HG03442 (cell line): ENCODE data around the gene ARHGAP33.

Experiments
- ATAC-seq: cut with Tn5 transposase; IDR thresholded peaks from one replicate; pipeline ENCODE4 v1.9.1; 2021; ENCODE audit warnings: mild to moderate bottlenecking, moderate library complexity; ENCODE audit not compliant: unreplicated experiment

ARHGAP33 gene, protein sequence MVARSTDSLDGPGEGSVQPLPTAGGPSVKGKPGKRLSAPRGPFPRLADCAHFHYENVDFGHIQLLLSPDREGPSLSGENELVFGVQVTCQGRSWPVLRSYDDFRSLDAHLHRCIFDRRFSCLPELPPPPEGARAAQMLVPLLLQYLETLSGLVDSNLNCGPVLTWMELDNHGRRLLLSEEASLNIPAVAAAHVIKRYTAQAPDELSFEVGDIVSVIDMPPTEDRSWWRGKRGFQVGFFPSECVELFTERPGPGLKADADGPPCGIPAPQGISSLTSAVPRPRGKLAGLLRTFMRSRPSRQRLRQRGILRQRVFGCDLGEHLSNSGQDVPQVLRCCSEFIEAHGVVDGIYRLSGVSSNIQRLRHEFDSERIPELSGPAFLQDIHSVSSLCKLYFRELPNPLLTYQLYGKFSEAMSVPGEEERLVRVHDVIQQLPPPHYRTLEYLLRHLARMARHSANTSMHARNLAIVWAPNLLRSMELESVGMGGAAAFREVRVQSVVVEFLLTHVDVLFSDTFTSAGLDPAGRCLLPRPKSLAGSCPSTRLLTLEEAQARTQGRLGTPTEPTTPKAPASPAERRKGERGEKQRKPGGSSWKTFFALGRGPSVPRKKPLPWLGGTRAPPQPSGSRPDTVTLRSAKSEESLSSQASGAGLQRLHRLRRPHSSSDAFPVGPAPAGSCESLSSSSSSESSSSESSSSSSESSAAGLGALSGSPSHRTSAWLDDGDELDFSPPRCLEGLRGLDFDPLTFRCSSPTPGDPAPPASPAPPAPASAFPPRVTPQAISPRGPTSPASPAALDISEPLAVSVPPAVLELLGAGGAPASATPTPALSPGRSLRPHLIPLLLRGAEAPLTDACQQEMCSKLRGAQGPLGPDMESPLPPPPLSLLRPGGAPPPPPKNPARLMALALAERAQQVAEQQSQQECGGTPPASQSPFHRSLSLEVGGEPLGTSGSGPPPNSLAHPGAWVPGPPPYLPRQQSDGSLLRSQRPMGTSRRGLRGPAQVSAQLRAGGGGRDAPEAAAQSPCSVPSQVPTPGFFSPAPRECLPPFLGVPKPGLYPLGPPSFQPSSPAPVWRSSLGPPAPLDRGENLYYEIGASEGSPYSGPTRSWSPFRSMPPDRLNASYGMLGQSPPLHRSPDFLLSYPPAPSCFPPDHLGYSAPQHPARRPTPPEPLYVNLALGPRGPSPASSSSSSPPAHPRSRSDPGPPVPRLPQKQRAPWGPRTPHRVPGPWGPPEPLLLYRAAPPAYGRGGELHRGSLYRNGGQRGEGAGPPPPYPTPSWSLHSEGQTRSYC

DNA sequence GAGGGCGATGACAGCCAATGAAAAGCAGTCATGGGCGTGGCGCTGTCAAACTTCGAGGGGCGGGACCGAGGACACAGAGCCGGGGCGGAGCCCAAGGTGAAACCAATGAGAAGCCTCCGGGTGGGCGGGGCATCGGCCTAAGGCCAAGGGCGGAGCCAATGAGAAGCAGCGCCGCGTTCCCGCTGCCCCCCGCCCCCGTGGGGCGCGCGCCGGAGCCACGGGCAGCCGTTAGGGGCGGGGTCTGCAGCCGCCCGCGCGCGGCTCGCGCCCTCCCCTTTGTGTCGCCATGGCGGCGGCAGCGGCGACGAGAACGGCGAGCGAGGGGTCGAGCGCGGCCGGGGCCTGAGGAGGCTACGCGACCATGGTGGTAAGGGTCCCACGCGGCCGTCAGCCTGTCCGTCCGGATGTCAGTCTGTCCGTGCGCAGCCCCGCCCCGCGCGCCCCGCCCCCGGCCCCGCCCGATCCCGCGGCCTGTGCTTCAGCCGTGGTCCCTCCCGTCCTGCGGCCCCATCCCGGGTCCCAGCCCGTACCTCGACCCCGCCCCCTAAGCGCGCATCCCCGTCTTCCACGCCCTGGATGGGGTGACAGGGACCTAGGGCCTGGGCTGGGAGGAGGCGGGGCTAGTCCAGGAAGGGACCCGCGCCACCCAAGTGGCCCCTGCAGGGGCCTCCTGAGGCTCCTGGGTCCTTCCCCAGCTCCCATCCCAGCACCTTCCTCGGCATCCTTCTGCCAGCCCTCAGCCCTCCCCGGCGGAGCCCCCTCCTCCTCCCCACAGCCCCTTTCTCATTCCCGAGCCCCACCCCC lies at the start of gene ARHGAP33:
Gene ARHGAP33 (plus strand): TSS at position 267 of the 804 bp plus-strand sequence. CDS start 95 bp downstream, at position 362.
- ATAC-seq, result peak; percentile 89

- no peak for ATAC-seq
Observed at GRCh38 chr19:35727053-35727955, 48.1 kb upstream of the ARHGAP33 start.

GRCh38 chr19:35727956-35728706 lies 47.2 kb upstream of the ARHGAP33 start:
- no peak for ATAC-seq

DNA sequence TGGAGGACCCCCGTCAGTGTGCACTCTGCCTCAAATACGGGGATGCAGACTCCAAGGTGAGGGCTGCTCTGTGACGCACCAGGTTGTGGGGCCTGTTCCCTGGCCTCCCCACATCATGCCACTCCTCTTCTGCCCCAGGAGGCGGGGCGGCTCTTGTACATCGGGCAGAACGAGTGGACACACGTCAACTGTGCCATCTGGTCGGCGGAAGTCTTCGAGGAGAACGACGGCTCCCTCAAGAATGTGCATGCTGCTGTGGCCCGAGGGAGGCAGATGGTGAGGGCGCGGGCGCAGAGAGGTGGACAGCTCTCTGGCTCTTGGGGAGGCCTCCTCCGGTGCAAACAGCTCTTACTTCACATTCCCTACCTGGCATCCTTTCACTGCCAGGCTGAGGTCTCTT lies 46.3 kb upstream of the ARHGAP33 start:
- ATAC-seq, result no peak

DNA sequence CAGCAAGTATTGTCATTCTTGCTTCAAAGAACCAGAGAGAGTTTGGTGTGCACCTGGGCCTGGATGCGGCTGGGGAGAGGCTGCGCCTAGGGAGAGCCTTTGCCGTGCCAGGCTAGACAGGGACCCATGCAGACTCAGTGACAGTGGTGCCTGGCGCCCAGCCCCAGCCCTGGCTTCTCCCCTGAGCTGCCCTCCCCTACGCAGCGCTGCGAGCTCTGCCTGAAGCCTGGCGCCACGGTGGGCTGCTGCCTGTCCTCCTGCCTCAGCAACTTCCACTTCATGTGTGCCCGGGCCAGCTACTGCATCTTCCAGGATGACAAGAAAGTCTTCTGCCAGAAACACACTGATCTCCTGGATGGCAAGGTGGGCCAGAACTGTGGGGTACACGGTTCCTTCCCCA lies 45.6 kb upstream of the ARHGAP33 start:
- ATAC-seq, result no peak

DNA sequence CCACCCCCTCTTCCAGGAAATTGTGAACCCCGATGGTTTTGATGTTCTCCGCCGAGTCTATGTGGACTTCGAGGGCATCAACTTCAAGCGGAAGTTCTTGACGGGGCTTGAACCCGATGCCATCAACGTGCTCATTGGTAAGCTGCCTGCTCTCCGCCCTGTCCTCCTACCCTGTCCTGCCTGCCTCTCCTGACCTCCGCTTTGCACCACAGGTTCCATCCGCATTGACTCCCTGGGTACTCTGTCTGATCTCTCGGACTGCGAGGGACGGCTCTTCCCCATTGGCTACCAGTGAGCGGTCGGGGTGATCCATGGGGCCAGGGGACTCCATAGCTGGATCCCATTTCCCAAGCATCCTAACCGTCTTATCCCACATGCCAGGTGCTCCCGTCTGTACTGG lies 45.0 kb upstream of the ARHGAP33 start:
- ATAC-seq, result no peak

DNA sequence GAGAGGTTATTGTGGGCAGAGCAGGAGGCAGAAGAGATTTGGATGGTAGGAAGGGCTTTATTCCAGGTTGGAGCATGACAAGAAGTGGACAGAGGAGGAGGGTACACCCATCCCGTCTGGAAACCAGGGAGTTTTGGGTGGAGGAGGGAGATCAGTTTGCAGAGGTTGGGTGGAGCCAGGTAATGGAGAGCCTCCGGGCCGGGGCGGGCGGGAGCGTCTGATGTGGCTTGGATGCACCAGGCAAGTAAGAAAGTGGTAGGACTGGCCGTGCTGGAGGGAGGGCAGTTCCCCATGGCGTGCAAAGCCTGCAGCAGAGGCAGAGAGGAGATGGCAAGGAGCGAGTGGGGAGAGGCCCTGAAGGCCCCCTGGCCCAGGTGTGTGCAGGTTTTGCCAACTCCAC lies 44.0 kb upstream of the ARHGAP33 start:
- no peak for ATAC-seq

GRCh38 chr19:35731779-35732405 lies 43.5 kb upstream of the ARHGAP33 start:
- ATAC-seq, result no peak

DNA sequence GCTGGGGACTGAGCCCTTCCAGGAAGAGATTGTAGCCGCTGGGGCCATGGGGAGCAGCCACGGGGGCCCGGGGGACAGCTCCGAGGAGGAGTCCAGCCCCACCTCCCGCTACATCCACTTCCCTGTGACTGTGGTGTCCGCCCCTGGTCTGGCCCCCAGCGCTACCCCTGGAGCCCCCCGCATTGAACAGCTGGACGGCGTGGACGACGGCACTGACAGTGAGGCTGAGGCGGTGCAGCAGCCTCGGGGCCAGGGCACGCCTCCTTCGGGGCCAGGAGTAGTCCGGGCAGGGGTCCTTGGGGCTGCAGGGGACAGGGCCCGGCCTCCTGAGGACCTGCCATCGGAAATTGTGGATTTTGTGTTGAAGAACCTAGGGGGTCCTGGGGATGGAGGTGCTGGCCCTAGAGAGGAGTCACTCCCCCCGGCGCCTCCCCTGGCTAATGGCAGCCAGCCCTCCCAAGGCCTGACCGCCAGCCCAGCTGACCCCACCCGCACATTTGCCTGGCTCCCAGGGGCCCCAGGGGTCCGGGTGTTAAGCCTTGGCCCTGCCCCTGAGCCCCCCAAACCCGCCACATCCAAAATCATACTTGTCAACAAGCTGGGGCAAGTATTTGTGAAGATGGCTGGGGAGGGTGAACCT lies 42.7 kb upstream of the ARHGAP33 start:
- ATAC-seq, result no peak

DNA sequence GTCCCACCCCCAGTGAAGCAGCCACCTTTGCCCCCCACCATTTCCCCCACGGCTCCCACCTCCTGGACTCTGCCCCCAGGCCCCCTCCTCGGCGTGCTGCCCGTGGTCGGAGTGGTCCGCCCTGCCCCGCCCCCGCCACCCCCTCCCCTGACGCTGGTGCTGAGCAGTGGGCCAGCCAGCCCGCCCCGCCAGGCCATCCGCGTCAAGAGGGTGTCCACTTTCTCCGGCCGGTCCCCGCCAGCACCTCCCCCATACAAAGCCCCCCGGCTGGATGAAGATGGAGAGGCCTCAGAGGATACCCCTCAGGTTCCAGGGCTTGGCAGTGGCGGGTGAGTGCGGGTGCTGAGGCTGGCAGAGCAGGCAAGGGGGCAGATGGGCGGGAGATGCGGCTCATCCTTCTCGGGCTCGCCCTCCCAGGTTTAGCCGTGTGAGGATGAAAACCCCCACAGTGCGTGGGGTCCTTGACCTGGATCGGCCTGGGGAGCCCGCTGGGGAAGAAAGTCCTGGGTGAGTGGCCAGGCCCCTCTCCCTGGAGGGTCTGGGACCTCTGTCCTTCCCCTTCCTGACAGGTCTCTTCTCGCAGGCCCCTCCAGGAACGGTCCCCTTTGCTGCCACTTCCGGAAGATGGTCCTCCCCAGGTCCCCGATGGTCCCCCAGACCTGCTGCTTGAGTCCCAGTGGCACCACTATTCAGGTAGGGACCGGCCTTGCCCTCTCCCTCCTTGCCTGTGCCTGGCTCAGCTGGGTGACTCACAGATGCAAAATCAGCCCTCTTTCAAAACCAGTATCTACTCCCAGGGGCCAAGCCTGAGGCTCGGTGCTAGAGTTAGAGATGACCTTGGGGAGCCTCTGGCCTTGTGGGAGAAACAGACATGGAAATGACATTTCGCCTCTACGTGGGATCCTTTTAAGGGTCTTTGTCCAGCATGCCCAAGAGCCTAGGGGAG lies 41.9 kb upstream of the ARHGAP33 start:
- ATAC-seq, result no peak

DNA sequence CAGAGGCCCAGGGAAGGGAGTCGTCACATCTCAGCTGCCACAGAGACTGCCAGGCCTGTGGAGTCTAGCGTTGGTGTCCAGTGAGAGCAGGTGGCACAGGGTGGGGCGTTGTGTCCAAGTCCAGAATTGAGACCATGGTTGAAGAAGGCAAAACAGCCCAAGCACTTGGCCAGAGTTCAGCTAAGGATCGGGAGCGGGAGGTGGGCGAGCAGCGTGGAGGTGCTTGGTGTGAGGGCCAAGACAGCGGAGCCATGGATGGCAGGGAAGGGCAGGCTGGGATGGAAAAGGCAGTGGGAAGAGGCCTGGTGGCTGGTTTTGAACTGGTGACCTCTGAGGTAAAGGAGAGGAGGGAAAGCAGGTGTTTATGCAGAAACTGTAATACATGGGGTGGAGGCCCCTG lies 41.1 kb upstream of the ARHGAP33 start:
- ATAC-seq, result no peak

DNA sequence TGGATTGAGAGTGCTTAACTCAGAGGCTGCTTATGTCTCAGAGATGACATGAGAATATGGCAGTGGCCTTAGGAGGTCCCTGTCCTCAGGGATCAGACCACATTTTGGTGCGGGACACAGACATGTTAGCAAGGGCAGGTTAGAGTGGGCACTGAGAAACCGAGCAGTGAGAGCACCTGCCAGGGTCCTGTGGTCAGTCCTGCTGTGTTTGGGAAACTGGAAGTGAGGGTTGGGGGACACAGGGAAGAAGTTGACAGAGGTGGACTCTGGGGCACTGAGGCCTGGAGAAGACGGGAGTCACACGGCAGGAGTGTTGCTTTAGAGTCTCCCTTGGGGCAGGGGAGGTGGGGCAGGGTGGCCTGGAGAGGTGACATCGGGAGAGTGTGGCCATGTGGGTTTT lies 40.5 kb upstream of the ARHGAP33 start:
- no peak for ATAC-seq

GRCh38 chr19:35736913-35737886 lies 38.2 kb upstream of the ARHGAP33 start:
- no peak for ATAC-seq

DNA sequence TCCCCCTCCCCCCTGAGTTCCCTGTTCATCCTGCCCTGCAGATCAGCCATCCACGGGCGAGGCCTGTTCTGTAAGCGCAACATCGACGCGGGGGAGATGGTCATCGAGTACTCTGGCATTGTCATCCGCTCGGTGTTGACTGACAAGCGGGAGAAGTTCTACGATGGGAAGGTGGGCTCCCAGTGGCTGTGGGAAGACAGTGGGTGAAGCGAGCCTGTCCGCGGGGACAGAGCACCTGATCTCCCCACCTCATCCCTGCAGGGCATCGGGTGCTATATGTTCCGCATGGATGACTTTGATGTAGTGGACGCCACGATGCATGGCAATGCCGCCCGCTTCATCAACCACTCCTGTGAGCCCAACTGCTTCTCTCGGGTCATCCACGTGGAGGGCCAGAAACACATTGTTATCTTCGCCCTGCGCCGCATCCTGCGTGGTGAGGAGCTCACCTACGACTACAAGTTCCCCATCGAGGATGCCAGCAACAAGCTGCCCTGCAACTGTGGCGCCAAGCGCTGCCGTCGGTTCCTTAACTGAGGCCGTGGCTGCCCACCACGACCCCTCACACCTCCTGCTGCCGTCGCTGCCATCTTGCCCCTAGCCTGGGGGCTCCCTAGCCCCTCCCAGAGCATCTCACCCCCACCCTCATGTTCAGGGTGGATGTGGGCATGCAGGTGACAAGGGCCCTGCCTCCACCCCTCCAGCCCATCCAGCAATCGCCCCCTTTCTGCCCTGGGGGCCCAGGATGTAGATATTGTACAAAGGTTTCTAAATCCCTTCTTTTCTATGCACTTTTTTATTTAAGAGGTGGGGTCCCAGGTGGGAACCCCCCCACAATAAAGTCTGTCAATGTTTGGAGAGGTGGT lies 37.1 kb upstream of the ARHGAP33 start:
- no peak for ATAC-seq

DNA sequence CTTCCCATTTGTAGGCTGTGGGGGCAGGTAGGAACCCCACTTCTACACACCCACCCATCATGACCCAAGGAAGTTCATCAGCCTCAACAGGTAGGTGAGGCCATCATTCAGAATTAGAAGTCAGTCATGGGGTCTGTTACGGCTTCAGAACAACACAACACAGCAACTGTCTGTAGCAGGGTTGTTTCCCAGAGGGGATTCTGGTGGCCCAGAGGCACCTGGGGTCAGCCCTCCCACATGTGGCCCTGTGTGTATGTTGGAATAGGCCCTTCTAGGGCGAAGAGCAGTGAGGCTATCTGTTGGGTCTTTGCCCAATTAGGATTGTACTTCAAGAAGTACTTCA lies 36.5 kb upstream of the ARHGAP33 start:
- no peak for ATAC-seq
